ENCODE measurements around the gene SLC6A2. TPM values are rescaled to one million over a fixed set of nuclear protein-coding genes. Genes with fewer than 3 reads are reported as not detected.

The SLC6A2 gene
- total RNA-seq, 2 donors from 2014 or later: 0.23 TPM; not detected in 1

DNA sequence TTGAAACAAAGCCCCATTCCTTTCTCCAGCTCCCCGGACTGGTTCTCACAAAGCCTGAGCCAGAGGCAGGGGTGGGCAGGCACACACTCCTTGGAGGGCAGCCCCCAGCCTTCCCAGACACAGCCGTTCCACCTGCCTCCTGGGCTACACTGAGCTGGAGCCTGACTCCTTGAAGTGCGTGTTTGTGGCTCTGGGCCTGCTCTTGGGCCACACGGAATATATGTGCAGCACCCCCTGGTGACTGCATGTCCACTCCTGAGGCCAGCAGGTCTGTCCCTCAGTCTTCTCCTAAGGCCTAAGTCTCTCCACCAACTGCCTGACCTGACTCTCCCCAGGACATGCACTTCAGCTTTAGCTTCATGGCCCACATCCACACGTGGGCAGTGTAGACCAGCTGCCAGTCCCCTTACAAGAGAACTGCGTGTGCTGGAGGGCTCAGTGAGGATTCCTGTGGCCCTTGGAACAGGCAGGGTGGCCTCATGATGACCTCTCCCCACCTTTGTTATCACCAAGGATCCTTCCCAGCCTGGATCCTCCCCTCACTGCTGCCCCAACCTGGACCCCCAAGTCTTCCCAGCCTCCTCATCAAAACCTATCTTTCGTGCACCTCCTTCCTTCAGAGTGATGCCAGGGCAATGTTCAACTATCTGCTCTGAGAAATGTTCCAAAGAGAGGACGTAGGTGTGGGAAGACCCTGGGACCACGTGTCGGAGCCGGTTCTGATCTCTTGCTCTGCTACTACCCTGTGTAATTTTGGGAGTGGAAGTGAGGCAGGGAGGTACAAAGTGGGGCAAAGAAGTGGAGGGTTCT lies 12.4 kb upstream of the SLC6A2 start:
- intact Hi-C loops (cut with DNase I): no loop called here
- no peak for DNase-seq (ENCODE audit: low spot score)

DNA sequence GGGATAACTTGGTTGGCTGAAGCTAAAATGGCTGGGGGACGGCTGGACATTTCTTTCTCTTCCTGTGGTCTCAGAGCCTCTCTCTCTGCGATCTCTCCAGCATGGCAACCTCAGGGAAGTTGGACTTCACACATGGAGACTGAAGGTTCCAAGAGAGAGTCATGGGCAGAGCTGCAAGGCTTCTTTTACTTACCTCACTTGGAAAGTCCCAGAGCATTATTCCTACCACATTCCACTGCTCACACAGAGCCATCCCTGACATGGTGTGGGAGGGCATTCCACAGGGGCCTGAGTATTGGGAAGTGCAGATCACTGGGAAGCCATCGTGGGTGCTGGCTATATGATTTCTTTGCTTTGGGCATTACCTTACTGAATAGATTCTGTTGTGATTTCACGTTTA lies 9.8 kb upstream of the SLC6A2 start:
- no peak for DNase-seq (ENCODE audit: low spot score)
- intact Hi-C loops (cut with DNase I): no loop called here

DNA sequence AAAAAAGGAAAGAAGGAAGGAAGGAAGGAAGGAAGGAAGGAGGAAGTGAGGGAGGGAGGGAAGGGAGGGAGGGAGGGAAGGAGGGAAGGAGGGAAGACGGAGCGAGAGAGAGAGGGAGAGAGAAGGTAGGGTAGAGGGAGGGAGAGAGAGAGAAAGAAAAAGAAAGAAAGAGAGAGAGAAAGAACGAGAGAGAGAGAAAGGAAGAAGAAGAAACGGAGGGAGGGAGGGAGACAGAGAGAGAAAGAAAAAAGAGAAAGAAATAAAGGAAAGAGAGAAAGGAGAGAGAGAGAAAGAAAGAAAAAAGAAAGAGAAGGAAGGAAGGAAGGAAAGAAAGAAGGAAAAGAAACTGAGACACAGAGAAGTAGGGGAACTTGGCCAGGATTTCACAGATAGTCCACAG lies 8.4 kb upstream of the SLC6A2 start:
- DNase-seq (ENCODE audit: low spot score): no peak
- intact Hi-C loops (cut with DNase I): no loop called here

DNA sequence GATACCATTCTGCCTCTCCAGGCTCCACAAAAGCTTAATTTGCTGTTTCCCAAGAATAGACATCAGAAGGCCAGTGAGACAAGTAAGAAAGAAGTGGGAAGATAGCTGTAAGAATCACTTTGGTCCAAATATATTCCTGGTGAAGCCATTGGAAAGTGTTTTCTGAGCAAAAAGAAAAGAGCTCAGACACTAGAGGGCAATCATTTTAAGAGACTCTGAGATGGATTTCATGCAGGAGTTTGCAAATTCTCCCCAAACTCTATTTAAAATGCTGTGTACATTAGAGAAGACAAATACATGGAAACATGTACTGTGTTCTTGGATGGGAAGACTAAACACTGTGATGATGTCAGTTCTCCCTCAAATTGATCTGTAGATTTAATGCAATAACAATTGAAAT lies 8.0 kb upstream of the SLC6A2 start:
- DNase-seq (ENCODE audit: low spot score): no peak
- intact Hi-C loops (cut with DNase I): no loop called here

DNA sequence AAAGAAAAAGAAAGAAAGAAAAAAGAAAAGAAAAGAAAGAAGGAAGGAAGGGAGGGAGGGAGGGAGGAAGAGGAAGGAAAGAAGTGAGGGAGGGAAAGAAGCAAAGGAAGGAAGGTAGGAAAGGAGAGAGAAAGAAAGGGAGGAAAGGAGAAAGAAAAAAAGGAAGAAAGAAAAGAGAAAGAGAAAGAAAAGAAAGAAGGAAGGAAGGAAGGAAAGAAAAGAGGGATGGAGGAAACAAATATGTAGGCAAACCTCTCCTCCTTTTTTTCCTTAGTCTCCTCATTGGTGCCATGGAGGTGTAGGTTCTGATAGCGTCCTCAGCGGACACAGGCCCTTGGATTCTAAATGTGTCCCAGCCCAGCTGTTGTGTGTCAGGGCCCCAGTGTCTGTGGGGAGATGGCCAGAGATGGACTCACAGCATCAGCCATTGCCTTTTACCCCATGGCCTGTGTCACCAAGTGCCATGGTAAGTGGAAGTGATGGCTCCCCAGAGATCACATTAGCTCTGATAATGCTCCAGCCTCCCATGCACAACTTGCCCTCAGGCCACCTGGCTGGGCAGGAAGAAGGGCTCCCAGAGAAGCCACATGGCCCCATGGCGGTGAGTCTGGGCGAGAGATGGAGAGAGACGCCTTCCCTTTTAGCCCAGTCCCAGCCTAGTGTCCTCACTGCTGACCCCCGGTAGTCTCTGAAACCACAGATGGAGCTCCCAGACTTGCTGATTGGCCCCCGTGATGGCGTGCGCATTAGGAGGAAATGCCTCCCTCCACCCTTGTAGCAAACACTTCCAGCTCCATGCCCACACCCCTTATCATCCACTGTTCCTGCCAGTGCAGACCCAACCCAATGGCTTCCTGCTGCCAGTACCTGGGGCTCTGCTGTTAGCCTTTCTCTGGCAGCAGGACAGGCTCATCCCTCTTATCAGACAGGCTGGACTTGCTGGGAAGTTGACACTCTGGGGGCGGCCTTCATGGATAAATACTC lies 3.7 kb upstream of the SLC6A2 start:
- no peak for DNase-seq (ENCODE audit: low spot score)
- intact Hi-C loops (cut with DNase I): no loop called here

DNA sequence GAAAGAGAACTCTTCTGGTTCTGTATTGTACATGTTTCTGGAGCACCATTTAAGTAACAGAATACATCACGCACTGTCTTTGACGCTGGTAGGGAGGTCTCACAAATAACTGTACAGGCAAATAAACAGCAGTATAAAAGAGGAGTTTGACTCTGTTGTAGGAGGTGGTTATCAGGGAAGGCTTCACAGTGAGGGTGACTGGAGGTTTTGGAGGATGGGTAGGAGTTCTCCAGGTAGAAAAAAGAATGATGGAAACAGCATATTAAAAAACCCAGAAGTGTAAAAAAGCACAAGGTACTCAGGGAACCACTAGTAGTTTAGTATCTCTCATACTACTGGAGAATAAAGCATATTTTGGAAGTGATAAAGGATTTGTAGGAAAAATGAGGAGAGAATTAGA lies 2.7 kb upstream of the SLC6A2 start:
- intact Hi-C loops (cut with DNase I): no loop called here
- no peak for DNase-seq (ENCODE audit: low spot score)

DNA sequence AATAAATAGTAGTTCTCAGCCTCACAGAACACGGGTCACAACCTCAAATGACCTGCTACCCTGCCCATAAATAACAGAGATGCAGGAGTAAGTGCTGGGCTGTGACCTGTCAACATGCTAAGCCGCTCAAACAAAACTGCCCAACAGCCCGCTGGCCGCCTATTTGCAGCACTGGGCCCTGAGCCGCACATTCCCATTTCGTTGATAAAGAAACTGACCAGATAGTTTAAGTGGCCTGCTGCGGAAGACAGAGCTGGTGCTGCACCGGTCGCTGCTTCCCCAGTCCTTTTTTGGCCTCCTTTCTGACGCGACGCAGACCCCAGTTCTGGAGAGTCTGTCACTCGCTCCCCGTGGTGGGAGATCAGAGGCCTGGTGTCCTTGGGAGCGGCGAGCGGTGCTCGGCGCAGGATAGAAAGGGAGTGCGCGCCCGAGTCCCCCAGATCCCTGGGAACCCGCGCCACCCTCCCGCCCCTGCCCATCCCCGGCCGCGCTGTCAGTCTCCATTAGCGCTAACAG lies 349 bp upstream of the SLC6A2 start:
- DNase-seq (ENCODE audit: low spot score): no peak
- intact Hi-C loops (cut with DNase I): no loop called here

DNA sequence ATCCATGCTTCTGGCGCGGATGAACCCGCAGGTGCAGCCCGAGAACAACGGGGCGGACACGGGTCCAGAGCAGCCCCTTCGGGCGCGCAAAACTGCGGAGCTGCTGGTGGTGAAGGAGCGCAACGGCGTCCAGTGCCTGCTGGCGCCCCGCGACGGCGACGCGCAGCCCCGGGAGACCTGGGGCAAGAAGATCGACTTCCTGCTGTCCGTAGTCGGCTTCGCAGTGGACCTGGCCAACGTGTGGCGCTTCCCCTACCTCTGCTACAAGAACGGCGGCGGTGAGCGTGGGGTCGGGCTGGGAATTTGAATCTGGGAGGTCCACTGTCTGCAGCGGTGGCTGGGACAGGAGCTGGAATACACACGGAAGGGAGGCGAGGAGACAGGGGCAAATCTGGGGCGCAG lies 904 bp downstream of the SLC6A2 start:
- no peak for DNase-seq (ENCODE audit: low spot score)
- intact Hi-C loops (cut with DNase I): no loop called here

DNA sequence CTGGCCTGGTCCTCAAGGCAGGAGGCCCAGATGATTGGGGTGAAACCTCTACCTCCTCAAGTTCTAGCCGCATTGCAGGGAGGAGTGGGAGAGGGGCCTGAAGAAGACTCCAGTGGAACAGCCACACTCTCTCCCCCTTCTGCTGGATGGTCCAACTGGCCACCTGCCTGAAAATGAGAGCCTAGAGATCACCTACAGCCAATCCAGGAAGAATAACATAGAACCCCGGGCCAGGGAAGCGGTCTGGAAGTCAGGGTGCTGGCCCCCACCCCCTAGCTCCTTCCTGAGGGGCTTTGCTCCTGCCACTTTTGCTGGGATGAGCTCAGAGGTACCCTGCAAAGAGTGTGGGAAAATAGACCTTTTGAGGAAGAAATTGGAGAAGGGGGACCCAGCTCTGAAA lies 1.8 kb downstream of the SLC6A2 start:
- DNase-seq (ENCODE audit: low spot score): no peak

DNA sequence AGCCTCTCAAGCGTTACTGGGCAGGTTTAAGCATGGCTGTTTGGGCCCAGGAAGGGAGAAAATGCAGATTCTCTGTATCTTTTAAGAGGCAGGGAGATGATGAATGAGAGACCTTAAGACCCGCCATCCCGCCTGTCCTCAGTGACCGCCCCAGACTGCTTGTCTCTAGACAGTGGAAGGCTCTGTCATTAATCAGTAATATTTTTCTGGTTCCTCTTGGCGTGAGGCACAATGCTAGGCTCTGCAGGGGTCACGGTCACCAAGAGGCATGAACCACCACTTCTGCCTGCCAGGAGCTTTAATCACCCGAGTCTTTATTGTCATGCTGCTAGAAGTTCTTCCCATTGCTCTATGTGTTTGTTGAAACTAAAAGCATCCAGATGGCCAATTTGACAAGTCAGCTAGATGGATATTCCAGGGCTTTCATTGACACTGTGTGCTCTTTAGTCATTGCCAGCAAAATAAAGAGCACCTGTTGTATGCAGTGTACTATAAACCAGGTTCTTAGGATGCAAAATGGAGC lies 3.2 kb downstream of the SLC6A2 start:
- no peak for DNase-seq (ENCODE audit: low spot score)
- intact Hi-C loops (cut with DNase I): no loop called here

More for the DNA sequence above, 1.8 kb downstream of the SLC6A2 start:
- intact Hi-C loops (cut with DNase I): no loop called here

DNA sequence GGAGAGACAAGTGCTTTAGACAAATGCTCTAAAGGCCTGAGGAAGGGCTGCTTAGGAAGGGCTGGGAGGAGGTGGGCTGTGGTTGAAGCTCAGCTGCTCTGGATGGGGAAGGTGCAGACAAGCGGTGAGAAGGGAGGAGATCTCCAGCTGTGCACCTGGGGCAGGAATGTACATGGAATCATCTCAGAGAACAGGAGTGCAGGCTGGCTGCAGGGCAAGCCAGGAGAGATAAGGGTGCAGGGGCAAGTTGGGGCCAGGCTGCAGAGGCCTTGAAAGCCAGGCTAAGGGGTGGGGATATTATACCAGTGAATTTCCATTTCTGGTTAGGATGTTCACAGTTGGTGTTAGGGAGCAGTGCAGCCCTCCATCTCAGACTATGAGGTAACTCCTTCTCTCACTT lies 4.2 kb downstream of the SLC6A2 start:
- no peak for DNase-seq (ENCODE audit: low spot score)
- intact Hi-C loops (cut with DNase I): no loop called here

DNA sequence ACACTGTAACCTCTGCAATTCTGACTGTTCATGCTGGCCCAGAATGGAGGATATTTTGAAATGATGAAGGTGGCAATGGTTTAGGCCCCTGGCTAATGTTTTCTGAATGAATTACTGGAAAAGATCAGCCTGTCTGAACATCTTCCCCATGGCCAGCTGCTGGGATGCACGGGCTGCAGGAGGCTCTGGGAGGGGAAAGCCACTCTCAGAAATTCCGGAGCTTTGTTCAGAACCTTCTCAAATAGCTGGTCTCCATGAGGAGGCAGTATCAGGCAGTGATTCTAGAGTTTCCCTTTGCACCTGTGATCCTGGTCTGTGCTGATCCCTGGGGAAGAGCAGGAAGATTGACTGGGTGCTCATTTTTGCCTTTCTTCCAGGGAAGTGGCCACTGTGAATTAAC lies 5.0 kb downstream of the SLC6A2 start:
- intact Hi-C loops (cut with DNase I): no loop called here

DNA sequence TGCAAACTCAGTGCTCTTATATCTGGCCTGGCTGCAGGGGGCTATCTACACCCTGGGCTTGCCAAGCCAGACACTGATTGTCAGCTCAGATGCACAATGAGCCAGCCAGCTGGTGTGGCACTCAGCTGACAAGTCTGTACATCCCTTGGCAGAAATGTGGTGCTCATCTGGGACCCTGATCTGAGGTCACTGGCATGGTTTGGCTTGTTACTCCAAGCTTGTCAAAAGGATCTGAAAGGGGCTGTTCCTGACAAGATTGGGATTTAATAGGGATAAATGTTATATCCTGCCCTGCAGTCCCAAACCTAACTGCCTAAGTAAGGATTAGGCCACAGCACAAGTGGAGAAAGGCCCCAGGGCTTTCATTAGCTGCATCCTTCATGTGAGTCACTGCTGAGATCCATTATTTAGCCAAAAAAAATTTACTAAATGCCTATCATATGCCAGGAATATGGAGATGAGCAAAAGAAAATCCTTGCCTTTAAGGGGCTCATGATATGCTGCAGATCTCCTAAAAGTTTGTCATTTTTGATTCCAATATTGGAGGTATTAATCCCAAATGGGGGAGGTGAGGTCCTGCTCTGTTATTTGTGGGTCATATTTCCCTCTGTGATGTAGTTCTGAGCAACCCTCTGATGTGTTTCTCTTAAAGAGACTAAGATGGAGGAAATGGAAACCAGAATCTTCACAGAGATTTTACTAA lies 6.3 kb downstream of the SLC6A2 start:
- no peak for DNase-seq (ENCODE audit: low spot score)

More for the DNA sequence above, 5.0 kb downstream of the SLC6A2 start:
- no peak for DNase-seq (ENCODE audit: low spot score)

DNA sequence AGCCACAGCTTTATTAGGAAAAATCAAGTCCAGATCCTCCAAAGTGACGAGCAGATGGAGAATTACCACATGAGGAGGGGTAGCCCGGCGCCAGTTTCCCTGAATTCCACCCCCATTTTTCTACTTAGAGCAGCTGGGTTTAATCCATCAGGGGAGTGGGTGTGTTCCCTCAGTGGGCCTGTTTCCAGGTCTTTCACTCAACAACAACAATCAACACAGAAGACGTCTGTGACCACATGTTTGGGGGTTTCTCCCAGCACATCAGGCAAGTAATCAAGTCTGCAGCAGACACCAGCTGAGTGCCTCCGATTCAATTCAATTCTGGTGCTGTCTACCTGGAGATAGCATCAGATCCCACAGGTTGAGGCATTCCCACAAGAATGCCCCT lies 6.8 kb downstream of the SLC6A2 start:
- no peak for DNase-seq (ENCODE audit: low spot score)
- intact Hi-C loops (cut with DNase I): no loop called here

More for the DNA sequence above, 6.3 kb downstream of the SLC6A2 start:
- intact Hi-C loops (cut with DNase I): no loop called here

DNA sequence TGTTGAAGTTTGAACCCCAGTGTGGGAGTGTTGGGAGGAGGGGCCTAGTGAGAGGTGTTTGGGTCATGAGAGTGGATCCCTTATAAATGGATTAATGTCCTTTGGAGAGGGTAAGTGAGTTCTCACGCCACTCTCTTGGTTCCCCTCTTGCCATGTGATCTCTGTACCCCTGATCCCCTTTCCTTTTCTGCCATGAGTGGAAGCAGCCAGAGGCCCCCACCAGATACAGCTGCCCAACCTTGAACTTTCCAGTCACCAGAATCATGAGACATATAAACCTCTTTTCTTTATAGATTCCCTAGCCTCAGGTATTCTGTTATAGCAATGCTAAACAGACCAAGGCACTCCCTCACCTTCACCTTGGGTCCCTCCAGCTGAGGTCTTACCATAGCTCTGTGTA lies 7.4 kb downstream of the SLC6A2 start:
- no peak for DNase-seq (ENCODE audit: low spot score)
- intact Hi-C loops (cut with DNase I): no loop called here

DNA sequence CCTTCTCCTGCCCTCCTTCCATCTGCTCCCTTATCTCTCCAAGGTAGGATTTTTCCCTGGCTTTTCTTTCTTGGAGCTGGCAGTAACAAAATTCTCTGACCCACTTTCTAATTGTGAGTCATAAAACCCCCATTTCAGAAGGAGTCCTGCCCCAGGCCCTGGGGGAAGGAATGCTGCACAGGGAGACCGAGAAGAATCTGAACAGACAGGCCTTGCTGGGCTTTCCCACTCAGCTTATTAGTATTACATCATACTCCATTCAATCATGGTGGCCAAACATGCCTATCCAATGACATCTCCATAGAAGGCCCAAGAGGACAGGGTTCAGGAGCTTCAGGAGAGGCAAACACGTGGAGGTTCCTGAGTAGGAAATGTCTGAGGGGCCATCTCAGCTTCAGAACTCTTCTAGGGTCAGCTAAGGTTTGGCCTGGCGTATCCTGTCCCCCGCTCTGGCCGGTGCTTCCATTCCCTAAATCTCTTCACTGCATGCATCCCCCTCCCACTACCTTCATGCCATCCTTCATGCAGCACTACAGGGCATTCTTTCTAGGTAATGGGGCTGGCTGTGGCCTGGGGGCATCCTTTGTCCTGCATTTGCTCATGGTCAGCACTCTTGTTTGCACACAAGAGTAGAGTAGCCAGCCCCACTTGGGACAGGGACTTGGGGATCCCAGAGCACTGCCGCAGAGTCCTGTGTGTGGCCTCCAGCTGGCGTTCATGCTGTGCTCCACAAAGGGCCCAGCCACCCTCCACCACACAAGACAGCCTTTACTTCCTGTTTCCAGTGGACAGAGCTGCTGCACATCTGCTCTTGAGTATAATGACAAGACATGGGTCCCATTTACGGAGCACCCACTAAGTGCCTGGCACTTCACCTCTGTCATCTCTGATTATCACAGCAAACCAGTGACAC lies 8.2 kb downstream of the SLC6A2 start:
- DNase-seq (ENCODE audit: low spot score): no peak

DNA sequence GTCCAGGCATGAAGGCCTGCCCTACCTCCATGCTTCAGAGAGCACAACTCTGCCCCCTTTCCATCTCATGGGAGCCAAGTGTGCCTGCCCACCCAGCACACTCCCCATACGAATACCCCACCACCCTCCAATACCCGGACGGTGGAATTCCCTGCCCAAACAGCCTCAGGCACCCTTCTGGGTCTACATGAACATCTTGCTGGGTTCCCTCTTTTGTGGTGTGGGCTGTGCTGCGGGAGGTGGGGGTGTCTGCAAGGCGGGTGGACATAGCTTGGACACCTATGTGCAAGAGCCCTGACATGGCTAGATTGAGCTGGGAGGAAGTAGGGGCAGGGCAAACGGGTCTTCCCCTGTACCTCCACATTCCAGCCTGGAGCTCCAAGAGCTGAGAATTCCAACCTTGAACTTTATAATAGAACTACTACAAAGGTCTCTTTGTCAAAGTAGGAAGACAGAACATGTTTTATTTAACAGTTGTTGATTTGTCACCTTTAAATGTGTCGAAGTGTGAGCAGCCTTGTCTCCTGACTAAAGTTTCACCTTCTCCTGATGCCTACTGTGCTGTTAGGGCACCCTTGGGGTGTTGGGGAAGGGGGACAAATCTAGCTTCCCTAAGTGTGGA lies 9.1 kb downstream of the SLC6A2 start:
- DNase-seq (ENCODE audit: low spot score): no peak
- intact Hi-C loops (cut with DNase I): no loop called here

More for the DNA sequence above, 8.2 kb downstream of the SLC6A2 start:
- intact Hi-C loops (cut with DNase I): no loop called here

DNA sequence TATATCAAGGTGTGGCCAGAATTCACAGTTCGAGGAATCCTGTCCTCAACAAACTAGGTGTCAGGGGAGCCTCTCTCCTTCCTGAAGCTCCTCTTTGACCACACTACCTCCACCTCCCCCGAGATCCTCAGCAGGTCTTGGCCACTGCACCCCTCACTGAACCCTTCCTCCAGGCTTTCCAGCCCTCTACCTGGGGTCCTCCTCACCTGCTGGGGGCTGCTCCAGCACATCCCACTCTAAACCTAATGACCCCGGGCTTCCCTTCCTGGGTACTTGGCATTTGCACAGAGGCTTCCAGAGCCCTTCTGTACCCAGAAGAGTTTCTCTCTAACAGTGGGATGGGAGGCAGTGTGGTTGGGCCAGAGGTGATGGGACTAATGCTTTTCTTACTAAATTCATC lies 9.7 kb downstream of the SLC6A2 start:
- no peak for DNase-seq (ENCODE audit: low spot score)
- intact Hi-C loops (cut with DNase I): no loop called here

Measured in posterior vena cava (tissue), 2 donors.